Head of caudate nucleus (tissue), 42 donors: ENCODE results near the gene SCGB3A1.
A peak's percentile ranks its signal among the peaks of the same experiment; 100 is the strongest.

Experiments
- DNase-seq, 42 donors: peaks; one replicate each; pipeline versions ENCODE4 v3.0.0 to v3.0.0-alpha.2; 2020 to 2021; ENCODE audit warnings: mixed read lengths in 7 of 42
- intact Hi-C: fragments of 100-400 bp; cut with DNase I; formaldehyde crosslinking; loops from one replicate; pipeline ENCODE4 v1.15.0; 2022

Gene SCGB3A1

GRCh38 chr5:180595381-180596114, 4.2 kb upstream of the SCGB3A1 start:
- intact Hi-C loops: no loop called here
- DNase-seq: peak in 7 of 42 donors; percentile 3 to 36 (median 19)

GRCh38 chr5:180595046-180595379, 3.7 kb upstream of the SCGB3A1 start:
- intact Hi-C loops: no loop called here
- peak in 1 of 42 donors; percentile 4 for DNase-seq

GRCh38 chr5:180594311-180595045, 3.2 kb upstream of the SCGB3A1 start:
- DNase-seq: peak in 7 of 42 donors; percentile 1 to 37 (median 11)
- intact Hi-C loops: no loop called here

DNA sequence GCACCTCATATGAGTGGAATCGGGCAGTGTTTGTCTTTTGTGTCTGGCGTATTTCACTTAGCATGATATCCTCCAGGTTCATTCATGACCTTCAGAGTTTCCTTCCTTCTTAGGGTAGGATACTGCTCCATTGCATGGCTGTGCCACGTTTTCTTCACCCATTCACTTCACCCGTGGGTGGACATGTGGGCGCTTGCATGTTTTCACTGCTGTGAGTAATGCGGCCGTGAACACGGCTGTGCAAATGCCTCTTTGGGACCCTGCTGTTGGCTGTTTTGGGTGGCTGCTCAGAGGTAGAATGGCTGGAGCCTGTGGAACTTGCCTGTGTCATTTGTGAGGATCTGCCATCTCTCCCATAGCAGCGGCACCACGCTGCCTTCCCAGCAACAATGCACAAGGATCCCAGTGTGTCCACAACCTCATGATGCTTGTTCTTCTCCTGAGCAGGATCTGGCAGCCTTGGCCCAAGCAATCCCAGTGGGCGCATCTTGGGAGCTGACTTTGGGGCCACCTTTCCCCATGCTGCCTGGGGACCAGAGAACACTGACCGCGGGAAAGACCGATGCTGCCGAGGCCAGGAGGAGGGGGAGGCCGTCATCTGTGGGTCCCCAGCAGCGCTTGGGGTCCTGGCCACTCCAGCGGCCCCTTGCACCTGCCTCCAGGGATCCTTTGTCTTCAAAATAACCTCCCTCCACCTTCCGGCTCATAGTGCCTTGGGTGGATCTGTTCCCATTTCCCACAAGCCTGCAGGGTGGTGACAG, 2.3 kb upstream of the SCGB3A1 start:
- intact Hi-C loops: no loop called here
- DNase-seq: peak in 17 of 42 donors; percentile 9 to 61 (median 38)

DNA sequence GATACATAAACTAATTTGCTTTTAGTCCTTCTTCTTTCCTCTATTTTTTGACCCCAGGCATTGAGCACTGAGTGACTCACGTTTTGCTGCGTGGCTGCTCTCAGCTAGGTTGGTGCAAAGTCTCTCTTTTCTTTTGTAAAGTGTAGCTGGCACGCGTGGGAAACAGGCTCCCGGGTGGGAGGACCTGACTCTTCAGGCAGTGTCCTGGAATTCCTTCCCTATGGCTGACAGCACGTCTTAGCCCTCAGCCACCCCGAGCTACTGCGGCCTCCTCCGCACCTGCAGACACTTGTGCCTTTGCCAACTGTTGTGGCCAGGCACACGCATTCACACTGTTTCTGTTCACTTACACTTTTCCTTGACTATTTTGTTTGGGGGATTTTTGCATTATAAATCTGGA, 877 bp upstream of the SCGB3A1 start:
- peak in 25 of 42 donors; percentile 16 to 75 (median 39) for DNase-seq
- intact Hi-C loops: no loop called here

DNA sequence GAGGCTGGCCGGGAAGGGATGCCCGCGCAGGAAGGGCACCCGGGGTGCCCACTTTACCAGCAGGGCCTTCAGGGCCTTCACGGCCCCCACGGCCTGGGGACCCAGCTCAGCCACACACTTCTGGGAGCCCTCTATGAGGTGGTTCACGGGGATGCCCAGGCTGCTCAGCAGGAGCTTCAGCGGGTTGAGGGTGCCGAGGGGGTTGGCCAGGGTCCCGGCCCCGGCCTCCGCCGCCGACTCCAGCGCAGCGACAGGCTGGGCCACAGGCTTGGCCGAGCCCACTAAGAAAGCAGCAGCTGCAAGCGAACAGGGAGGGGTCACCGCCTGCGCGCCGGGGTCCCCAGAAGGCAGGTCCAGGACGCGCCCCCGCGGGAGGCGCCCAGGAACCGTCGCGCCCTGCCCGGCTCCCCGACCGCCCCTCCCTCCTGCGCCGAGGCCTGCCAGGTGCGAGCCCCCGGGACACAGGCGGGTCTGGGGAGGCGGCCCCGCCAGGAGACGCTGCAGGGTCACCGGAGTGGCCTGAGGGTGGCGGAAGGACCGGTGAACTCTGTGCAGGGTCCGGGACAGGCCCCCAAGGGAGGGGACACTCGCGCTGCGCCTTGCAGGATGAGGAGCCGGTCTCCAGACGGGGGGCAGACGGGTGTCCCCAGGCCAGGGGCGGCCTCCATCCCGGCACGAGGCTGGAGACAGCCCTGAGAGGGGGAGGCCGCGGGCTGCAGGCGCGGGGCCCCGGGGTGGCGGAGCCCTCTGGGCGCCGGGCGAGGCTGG, 572 bp downstream of the SCGB3A1 start:
- DNase-seq: peak in 6 of 42 donors; percentile 1 to 35 (median 18)
- intact Hi-C loops: no loop called here

- intact Hi-C loops: no loop called here
- peak in 4 of 42 donors; percentile 12 to 29 (median 22) for DNase-seq
These were observed 1.3 kb downstream of the SCGB3A1 start for GRCh38 chr5:180589771-180590542.

GRCh38 chr5:180586870-180587269, 4.4 kb downstream of the SCGB3A1 start:
- peak in 1 of 42 donors; percentile 35 for DNase-seq
- intact Hi-C loops: no loop called here

- peak in 1 of 42 donors; percentile 32 for DNase-seq
- intact Hi-C loops: no loop called here
These were observed 5.1 kb downstream of the SCGB3A1 start for GRCh38 chr5:180586204-180586603.

GRCh38 chr5:180583738-180584137, 7.6 kb downstream of the SCGB3A1 start:
- intact Hi-C loops: no loop called here

GRCh38 chr5:180580681-180581080, 10.6 kb downstream of the SCGB3A1 start:
- intact Hi-C loops: no loop called here
- DNase-seq: no peak

More at GRCh38 chr5:180583738-180584137, 7.6 kb downstream of the SCGB3A1 start:
- no peak for DNase-seq

GRCh38 chr5:180575571-180575970, 15.7 kb downstream of the SCGB3A1 start:
- intact Hi-C loops: no loop called here
- DNase-seq: no peak

DNA sequence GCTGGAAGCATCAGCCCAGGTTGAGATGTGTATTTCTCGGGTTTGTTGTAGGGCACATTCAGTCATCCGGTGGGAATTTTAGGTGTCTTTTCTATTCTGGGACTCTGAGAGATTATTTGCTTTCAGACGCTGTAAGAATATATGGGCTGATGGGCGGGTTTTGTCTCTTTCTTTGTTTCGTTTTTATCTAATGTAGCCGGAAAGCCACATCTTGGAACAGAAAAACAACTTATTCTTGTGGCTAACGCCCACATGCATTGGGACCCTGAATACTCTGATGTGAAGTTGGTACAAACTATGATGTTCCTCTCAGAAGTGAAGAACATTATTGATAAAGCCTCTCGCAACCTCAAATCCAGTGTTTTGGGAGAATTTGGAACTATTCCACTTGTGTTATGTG, 22.4 kb downstream of the SCGB3A1 start:
- DNase-seq: no peak
- intact Hi-C loops: no loop called here

DNA sequence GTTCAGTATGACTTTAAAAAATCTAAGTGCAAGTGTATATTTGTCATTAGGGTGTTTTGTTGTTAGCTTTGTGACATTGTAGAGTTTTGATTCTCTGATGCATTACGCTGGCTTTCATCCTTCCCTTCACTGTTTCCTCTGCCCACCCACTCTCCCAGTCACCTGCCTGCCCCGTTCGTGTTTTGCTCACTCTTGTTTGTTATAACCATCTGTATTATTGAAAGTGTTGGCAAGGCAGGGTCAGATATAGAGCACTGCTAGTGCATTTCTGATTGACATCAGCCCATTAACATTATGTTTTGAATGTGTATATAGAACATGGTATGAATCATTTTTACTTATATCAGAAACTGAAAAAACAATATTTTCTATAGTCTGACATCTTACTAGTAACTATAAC, 27.3 kb downstream of the SCGB3A1 start:
- intact Hi-C loops: no loop called here
- DNase-seq: no peak

DNA sequence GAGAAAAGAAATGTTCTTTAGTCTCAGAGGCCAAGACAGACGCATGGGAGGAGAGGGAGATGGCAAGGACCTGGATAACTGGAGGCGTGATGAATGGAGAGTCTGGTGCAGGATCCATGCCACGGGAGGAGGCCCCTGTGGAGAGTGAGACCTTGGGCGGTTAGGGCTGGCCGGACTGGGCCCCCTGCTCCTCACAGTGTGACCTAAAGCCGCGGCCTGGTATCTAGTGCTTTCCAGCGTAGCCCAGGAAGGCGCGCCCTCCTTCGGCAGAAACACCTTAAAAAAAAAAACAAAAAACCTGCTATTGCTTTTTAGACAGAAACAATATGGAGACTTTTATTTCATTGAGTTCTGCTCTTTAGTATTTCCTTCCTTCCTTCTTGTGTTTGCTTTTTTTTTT, 33.1 kb downstream of the SCGB3A1 start:
- DNase-seq: no peak
- intact Hi-C loops: no loop called here

GRCh38 chr5:180557217-180557809, 34.0 kb downstream of the SCGB3A1 start:
- intact Hi-C loops: no loop called here
- DNase-seq: no peak

GRCh38 chr5:180555168-180555921, 36.0 kb downstream of the SCGB3A1 start:
- DNase-seq: no peak
- intact Hi-C loops: no loop called here
